Bronchial epithelial cell (primary cell): ENCODE results near the gene KIAA1958. TPM values are rescaled to one million over a fixed set of nuclear protein-coding genes. Genes with fewer than 3 reads are reported as not detected.

Source experiments
- DNase-seq: peaks from one replicate; pipeline ENCODE4 v3.0.0-alpha.2; 2010; ENCODE audit warnings: low read depth
- FAIRE-seq: peaks from 2 replicates; lab custom pipeline; 2011; peaks lifted over from hg19 to GRCh38; lab: Jason Lieb, UNC
- H3K27me3 ChIP-seq: 2 replicates; pipeline ENCODE4 v1.5.1; 2011; ENCODE audit warnings: low read length; ENCODE audit not compliant: control insufficient read depth, insufficient read depth
- H3K36me3 ChIP-seq: 2 replicates; pipeline ENCODE4 v1.5.1; 2011; ENCODE audit warnings: low read length; ENCODE audit not compliant: control insufficient read depth, insufficient read depth
- H3K4me3 ChIP-seq: 2 replicates; pipeline ENCODE4 v1.5.1; 2011; ENCODE audit warnings: mild to moderate bottlenecking, low read depth, low read length, control low read depth
- CTCF ChIP-seq: IDR thresholded peaks from 2 replicates; pipeline ENCODE4 v1.5.1; 2011; ENCODE audit warnings: mild to moderate bottlenecking, moderate library complexity, low read length, control low read depth, inconsistent platforms; ENCODE audit not compliant: insufficient read depth, severe bottlenecking
- total RNA-seq: library from RNA; depleted of rRNA; stranded (reverse); fragments of >200 nt; gene quantifications from 2 replicates; pipeline ENCODE4 v1.2.1, GENCODE V29; 2014

The KIAA1958 gene
- total RNA-seq, 1 donor from 2014 or later = 1.8 TPM

- no peak overlapping the region for H3K4me3 ChIP-seq
- TF ChIP-seq CTCF = no peak
- peak; percentile 37 for DNase-seq
- H3K36me3 ChIP-seq = no peaks in the 10 kb centered on the region
- H3K27me3 ChIP-seq = no peaks in the 10 kb centered on the region
- FAIRE-seq = no peak
These were observed 70.1 kb downstream of the KIAA1958 start for GRCh38 chr9:112556497-112557442.

GRCh38 chr9:112558476-112558875, 71.8 kb downstream of the KIAA1958 start:
- FAIRE-seq (no peak), DNase-seq (peak; percentile 30)
- TF ChIP-seq CTCF = no peak
- no peak overlapping the region for H3K4me3 ChIP-seq
- no peaks in the 10 kb centered on the region for H3K36me3 ChIP-seq
- H3K27me3 ChIP-seq = no peaks in the 10 kb centered on the region

- no peaks in the 10 kb centered on the region for H3K27me3 ChIP-seq
- TF ChIP-seq CTCF = no peak
- no peak for FAIRE-seq
These were observed 72.4 kb downstream of the KIAA1958 start for GRCh38 chr9:112558978-112559377.

GRCh38 chr9:112559629-112560413, 73.2 kb downstream of the KIAA1958 start:
- FAIRE-seq = no peak
- TF ChIP-seq CTCF = no peak

More at GRCh38 chr9:112558978-112559377, 72.4 kb downstream of the KIAA1958 start:
- no peaks in the 10 kb centered on the region for H3K36me3 ChIP-seq
- no peak for DNase-seq
- no peak overlapping the region for H3K4me3 ChIP-seq

GRCh38 chr9:112562235-112562958, 75.8 kb downstream of the KIAA1958 start:
- Histone ChIP-seq H3K27me3 (no peaks in the 10 kb centered on the region), H3K4me3 (no peak overlapping the region), H3K36me3 (no peaks in the 10 kb centered on the region)
- FAIRE-seq (no peak), DNase-seq (no peak)
- no peak for TF ChIP-seq CTCF

More at GRCh38 chr9:112559629-112560413, 73.2 kb downstream of the KIAA1958 start:
- DNase-seq = peak; percentile 3
- Histone ChIP-seq H3K36me3 (no peaks in the 10 kb centered on the region), H3K4me3 (no peak overlapping the region), H3K27me3 (no peaks in the 10 kb centered on the region)
